HepG2 (cell line): ENCODE results near the gene UST.

Experiments
- CTCF ChIP-seq: sonication (generic); formaldehyde crosslinking; IDR thresholded peaks from 2 replicates; pipeline ENCODE4 v1.5.0; 2020; ENCODE audit warnings: mild to moderate bottlenecking, missing genetic modification reagents, moderate library complexity
- FOSL1 ChIP-seq: sonication (generic); formaldehyde crosslinking; IDR thresholded peaks from 2 replicates; pipeline ENCODE4 v1.9.0; 2021; ENCODE audit warnings: missing genetic modification reagents, borderline replicate concordance
- POLR2A ChIP-seq, 2 experiments: IDR thresholded peaks; 2 replicates each; pipeline ENCODE4 v1.6.1; 2011; ENCODE audit warnings: low read depth in 2 of 2, low read length in 2 of 2, mild to moderate bottlenecking in 1 of 2, moderate library complexity in 1 of 2; ENCODE audit not compliant: insufficient read depth in 1 of 2
- TAF1 ChIP-seq: sonication (generic); formaldehyde crosslinking; IDR thresholded peaks from 2 replicates; pipeline ENCODE4 v1.4.0; 2020; ENCODE audit warnings: missing genetic modification reagents
- ZNF30 ChIP-seq: sonication (generic); formaldehyde crosslinking; IDR thresholded peaks from 2 replicates; pipeline ENCODE4 v1.5.0; 2020; ENCODE audit warnings: mild to moderate bottlenecking, missing genetic modification reagents
- ZNF430 ChIP-seq: sonication (generic); formaldehyde crosslinking; IDR thresholded peaks from 2 replicates; pipeline ENCODE4 v1.9.0; 2021; ENCODE audit warnings: mild to moderate bottlenecking, missing genetic modification reagents
- ZNF639 ChIP-seq: conservative IDR thresholded peaks from 2 replicates; pipeline ENCODE4 v1.6.1; 2018; ENCODE audit warnings: missing genetic modification reagents
- ZNF878 ChIP-seq: sonication (generic); formaldehyde crosslinking; IDR thresholded peaks from 2 replicates; pipeline ENCODE4 v1.8.1; 2023; ENCODE audit warnings: mild to moderate bottlenecking, missing genetic modification reagents, moderate library complexity
- ZUFSP ChIP-seq: sonication (generic); formaldehyde crosslinking; IDR thresholded peaks from 2 replicates; pipeline ENCODE4 v1.9.0; 2021; ENCODE audit warnings: missing genetic modification reagents, mild to moderate bottlenecking, borderline replicate concordance

GRCh38 chr6:149006671-149007070 is 259.8 kb downstream of the UST start:
- no peak for TF ChIP-seq POLR2A (IDR thresholded peaks at IDR 0.05; ENCODE audit: insufficient read depth in 1 of 2, low read depth in 2 of 2, low read length in 2 of 2)
- no peak for TF ChIP-seq ZNF30
- no peak for TF ChIP-seq ZNF878 (CRISPR knock-in tag)
- TF ChIP-seq ZNF430 (CRISPR knock-in tag) = no peak
- no peak for TF ChIP-seq TAF1 (CRISPR knock-in tag)
- TF ChIP-seq ZUFSP = no peak
- no peak for TF ChIP-seq FOSL1
- TF ChIP-seq CTCF (CRISPR knock-in tag) = no peak
- no peak for TF ChIP-seq ZNF639
